GM18502 (cell line): ENCODE results near the gene MAGI1.

Source experiments
- ATAC-seq: cut with Tn5 transposase; IDR thresholded peaks from one replicate; pipeline ENCODE4 v1.9.1; 2021; ENCODE audit warnings: mild to moderate bottlenecking; ENCODE audit not compliant: unreplicated experiment, poor library complexity

The MAGI1 gene

DNA sequence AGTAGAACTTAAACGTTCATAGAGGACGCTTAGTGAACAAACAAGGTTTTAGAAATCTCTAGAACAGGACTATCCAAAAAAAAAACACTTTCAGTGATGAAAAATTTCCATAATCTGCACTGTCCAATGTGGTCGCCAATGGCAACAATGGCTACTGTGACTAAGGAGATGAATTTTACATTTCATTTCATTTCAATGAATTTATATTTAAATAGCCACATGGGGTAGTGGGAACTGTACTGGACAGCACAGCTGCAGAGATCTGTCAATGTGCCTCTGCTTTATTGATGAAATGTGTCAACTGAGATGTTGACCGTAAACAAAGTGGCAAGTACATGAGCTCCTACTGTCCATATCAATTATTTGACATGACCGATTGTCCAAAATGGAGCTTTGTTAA is 222.5 kb downstream of the MAGI1 start:
- no peak for ATAC-seq

DNA sequence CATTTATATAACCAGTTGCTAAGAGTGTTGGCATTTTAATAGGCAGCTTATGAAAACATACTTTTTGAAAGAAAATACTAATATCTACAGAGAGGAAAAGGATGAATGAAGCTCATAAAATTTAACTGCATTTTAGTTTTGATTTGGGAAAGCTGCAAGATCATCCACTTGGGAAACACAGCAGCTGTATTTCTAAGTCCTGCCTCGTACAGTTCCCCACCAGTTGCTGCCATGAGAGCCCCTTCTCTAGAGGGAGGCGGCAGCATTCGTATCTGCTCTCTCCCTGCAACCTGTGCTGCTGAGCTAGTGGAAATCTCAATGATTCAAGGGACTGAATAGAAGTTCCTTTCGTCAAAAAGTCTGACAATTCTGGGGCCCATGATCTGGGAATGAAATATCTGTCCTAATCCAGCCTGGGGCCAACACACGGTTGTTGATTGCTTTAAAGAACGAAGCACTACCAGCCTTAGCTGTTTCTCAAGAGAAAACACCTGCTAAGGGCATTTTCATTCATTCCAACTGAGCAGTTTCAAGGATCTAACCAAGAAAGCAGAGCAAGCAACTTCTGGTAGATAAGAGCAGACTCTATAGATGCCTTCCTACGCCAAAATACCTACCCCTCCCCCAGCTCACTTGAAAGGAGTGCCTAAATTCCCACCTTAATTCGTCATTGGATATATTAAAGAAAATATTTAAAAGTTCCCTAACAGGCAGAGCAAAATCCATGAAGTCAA is 223.7 kb downstream of the MAGI1 start:
- no peak for ATAC-seq

DNA sequence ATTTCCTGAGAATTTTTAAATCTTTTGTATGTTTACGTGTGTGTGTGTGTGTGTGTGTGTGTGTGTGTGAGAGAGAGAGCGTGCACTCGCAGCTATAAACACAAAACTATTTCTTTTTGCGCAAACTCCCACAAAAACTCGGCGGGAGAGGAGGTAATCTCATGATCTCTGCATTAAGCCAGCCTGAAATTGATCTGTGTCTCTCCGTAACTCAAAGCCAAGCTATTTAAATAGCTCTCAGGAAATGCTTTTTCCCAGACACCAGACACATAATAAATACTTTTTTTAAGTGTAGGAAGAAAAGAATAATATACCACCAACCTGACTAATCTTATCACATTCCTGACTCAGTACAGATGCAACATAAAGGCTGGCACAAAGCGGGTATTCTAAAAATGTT is 226.8 kb downstream of the MAGI1 start:
- no peak for ATAC-seq

- no peak for ATAC-seq
Measured at GRCh38 chr3:65811086-65811761, 227.5 kb downstream of the MAGI1 start.

- no peak for ATAC-seq
Measured at GRCh38 chr3:65810302-65810701, 228.4 kb downstream of the MAGI1 start.

DNA sequence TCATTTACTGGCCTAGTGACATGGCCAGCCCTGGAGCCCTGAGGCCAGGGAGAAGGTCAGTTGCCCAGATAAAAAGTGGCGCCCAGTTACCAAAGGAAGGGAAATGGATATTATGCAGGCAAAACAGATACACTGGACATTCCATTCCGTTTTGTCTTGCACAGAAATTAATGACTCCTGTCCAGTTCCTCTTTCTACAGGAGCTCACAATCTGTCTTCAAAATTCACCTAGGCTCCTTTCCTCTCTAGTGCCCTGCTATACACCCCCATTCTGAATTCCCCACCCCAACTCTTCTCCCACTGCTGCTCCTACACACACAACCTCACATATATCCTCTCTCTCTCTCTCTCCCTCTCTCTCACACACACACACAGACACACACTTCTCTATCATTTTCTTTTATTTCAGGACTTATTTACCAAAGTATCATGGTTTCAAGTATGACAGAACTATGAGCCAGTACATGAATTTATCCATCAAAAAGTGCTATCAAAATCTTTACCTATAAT is 229.0 kb downstream of the MAGI1 start:
- ATAC-seq = no peak

- ATAC-seq = no peak
Measured at GRCh38 chr3:65808824-65809223, 229.9 kb downstream of the MAGI1 start.

DNA sequence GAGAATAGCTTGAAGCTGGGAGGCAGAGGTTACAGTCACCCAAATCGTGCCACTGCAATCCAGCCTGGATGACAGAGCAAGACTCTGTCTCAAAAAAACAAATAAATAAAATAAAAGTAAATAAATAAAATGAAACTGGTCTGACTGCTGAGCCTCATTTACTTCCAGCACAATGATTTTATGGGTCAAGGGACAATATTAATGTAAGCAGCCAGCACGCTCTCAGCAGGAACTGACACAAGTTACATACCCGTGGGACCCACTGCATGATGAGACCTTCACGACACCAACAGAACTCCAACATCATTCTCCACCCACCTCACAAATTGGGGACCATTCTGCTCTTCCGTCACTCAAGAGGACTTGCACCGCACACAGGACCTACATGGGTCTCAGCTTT is 230.3 kb downstream of the MAGI1 start:
- no peak for ATAC-seq

GRCh38 chr3:65807225-65807624 is 231.5 kb downstream of the MAGI1 start:
- ATAC-seq = no peak

DNA sequence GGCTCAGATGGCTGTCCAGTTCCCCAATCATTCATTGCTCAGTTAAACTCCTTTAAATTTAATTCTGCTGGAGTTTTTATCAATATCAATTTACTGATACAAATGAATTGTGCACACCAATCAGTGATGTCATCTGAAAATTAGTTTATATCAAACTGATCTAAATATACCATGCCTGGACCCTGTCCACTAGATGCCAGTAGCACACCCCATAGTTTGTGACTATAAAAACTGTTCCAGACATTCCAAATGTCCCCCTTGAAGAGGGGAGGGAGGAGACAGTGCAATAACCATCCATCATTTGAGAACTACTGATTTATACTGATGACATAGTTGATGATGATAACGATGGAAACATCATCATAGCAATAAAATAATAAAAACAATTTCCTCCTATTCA is 232.1 kb downstream of the MAGI1 start:
- no peak for ATAC-seq

GRCh38 chr3:65796676-65797075 is 242.0 kb downstream of the MAGI1 start:
- no peak for ATAC-seq

DNA sequence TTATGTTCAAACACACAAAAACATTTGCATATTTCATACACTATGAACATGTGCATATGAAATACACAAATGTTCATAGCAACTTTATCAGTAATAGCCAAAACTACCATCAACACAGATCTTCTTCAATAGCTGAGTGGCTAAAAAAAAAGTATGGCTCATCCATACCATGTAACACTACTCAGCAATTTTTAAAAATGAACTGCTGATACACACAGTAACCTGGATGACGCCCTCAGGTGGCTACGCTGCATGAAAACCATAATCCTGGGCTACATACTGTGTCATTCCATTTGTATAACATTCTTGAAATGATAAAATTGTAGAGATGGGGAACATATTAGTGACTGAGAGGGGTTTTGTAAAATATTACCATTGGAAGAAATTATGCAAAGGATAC is 243.6 kb downstream of the MAGI1 start:
- ATAC-seq = no peak

GRCh38 chr3:65793495-65794200 is 245.1 kb downstream of the MAGI1 start:
- no peak for ATAC-seq

DNA sequence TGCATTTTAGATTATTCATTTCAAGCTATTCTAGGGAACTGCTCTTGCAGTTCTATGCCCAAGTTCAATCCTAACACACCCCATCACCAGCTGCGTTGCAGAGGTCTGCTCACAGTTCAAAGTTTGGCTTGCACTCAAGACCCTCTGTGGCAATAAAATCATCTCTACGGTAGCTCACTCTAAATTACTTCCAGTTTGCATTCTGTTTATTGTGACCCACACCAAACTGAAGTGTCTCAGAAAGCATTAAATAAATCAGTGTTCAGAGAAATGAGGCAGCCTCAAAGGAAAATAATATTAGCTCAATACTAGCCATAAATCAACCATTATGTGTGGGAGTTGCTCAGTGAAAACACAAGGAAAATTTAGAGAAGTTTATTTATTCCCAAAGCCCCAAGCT is 250.3 kb downstream of the MAGI1 start:
- no peak for ATAC-seq

DNA sequence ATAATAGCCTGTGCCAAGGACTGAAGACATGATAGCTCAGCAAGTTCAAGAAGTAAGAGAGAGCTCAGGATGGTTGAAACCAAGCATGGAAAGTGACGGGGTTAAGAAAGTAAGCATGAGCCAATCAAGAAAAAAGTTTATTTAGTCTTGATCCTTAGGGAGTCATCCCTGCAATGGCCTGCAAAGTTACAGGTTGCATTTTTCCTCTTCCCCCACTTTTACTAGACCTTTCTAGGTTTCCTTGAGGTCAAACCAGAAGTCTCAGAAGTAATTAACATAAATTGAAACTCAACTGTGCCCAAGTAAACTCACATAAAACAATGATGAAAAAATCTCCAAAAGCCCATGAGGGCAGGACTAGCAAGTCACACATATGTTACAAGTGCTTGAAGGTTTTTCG is 250.9 kb downstream of the MAGI1 start:
- no peak for ATAC-seq

DNA sequence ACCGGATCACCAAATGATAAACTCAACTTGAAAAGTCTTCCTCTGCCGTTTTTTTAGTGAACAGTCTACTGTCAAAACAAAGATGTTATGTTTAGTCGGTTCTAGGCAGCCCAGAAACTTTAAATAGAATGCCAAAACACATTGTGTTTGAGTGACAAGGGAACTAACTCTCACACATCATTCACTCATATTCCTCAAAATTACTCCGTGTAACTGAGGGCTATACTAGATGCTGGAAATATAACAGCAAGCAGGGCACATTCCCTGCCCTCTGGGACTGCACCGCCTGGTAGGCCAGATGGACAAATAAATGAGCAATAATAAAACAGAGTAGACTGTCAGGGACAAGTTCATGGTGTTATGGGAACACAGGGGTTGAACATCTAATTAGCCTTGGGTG is 251.4 kb downstream of the MAGI1 start:
- no peak for ATAC-seq

DNA sequence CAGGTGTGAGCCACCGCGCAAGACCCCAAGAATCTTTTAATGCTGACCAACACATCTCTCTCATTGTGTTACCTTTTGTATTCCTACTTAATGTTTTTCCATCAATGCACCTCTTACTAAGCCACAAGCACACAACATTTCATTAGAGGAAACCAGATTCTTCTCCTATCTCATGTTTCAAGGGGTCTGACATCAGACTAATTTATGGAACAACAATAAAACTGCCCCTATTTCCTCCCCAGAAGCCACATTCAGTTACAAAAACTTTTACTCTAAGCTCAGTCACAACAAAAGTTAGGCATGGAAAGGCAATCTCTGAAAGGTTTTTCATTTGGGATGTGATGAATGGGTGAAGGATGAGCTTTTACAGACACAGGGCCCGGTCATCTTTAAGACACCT is 251.8 kb downstream of the MAGI1 start:
- no peak for ATAC-seq

GRCh38 chr3:65785065-65785645 is 253.6 kb downstream of the MAGI1 start:
- ATAC-seq = no peak

DNA sequence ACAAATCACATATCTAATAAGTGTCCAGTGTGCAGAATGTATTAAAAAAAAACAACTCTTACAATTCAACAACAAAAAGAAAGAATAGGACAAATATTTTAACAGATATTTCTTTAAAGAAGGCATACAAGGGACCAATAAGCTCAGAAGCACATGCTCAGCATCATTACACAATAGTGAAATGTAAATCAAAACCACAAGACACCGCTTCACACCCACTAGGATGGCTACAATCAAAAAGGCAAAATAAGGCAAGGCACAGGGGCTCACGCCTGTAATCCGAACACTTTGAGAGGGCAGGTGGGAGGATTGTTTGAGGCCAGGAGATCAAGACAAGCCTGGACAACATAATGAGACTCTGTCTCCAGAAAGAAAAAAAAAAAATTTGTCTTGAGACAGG is 255.6 kb downstream of the MAGI1 start:
- no peak for ATAC-seq

- ATAC-seq = no peak
Measured at GRCh38 chr3:65781594-65781993, 257.1 kb downstream of the MAGI1 start.

- no peak for ATAC-seq
Measured at GRCh38 chr3:65779390-65779789, 259.3 kb downstream of the MAGI1 start.
